ENCODE measurements around the gene NPHP4.

NPHP4 gene

DNA sequence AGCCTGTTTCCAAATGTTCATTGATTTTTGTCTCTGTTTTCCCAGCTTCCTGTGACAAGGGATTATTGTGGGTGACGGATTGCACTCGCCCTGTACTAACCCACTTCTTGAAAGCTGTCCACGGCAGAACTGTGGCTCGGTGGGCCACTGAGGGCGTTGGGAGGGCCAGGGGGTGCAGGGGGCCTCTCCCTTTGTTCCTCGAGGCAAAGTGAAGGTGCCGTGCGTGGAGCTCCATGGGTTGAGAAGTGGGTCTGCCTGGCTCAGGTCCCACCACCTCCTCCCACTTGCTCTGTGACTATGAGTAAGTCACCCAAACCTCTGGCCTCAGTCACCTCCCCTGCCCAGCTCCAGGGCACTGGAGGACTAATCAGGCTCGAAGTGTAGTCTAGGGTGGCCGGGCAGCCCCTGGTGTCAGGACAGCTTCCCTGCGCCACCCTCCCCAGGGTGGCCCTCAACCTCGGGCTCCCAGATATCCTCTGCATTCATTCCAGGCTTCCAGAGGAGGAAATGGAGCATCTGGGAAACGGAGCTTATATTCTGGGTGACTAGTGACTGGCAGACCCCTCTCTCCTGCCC, 148.6 kb downstream of the NPHP4 start:
- TF ChIP-seq SNAI2 (CRISPR knock-in tag; IDR thresholded peaks at IDR 0.05) (no peak), ZNF565 (CRISPR knock-in tag; conservative IDR thresholded peaks at IDR 0.05; ENCODE audit: low read depth) (no peak), ZFP30 (CRISPR knock-in tag; IDR thresholded peaks at IDR 0.05) (no peak), OSR1 (CRISPR knock-in tag; IDR thresholded peaks at IDR 0.05) (no peak), ESRRG (CRISPR knock-in tag; IDR thresholded peaks at IDR 0.05) (no peak), ISL1 (CRISPR knock-in tag; IDR thresholded peaks at IDR 0.05) (no peak), TCF4 (CRISPR knock-in tag; IDR thresholded peaks at IDR 0.05; ENCODE audit: borderline replicate concordance) (no peak)
- TF ChIP-seq, protein P1, sequence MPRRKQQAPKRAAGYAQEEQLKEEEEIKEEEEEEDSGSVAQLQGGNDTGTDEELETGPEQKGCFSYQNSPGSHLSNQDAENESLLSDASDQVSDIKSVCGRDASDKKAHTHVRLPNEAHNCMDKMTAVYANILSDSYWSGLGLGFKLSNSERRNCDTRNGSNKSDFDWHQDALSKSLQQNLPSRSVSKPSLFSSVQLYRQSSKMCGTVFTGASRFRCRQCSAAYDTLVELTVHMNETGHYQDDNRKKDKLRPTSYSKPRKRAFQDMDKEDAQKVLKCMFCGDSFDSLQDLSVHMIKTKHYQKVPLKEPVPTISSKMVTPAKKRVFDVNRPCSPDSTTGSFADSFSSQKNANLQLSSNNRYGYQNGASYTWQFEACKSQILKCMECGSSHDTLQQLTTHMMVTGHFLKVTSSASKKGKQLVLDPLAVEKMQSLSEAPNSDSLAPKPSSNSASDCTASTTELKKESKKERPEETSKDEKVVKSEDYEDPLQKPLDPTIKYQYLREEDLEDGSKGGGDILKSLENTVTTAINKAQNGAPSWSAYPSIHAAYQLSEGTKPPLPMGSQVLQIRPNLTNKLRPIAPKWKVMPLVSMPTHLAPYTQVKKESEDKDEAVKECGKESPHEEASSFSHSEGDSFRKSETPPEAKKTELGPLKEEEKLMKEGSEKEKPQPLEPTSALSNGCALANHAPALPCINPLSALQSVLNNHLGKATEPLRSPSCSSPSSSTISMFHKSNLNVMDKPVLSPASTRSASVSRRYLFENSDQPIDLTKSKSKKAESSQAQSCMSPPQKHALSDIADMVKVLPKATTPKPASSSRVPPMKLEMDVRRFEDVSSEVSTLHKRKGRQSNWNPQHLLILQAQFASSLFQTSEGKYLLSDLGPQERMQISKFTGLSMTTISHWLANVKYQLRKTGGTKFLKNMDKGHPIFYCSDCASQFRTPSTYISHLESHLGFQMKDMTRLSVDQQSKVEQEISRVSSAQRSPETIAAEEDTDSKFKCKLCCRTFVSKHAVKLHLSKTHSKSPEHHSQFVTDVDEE (CRISPR knock-in tag; IDR thresholded peaks at IDR 0.05) = no peak
- TF ChIP-seq, protein P2, sequence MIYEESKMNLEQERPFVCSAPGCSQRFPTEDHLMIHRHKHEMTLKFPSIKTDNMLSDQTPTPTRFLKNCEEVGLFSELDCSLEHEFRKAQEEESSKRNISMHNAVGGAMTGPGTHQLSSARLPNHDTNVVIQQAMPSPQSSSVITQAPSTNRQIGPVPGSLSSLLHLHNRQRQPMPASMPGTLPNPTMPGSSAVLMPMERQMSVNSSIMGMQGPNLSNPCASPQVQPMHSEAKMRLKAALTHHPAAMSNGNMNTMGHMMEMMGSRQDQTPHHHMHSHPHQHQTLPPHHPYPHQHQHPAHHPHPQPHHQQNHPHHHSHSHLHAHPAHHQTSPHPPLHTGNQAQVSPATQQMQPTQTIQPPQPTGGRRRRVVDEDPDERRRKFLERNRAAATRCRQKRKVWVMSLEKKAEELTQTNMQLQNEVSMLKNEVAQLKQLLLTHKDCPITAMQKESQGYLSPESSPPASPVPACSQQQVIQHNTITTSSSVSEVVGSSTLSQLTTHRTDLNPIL (CRISPR knock-in tag; IDR thresholded peaks at IDR 0.05; ENCODE audit: low read depth) = no peak
- TF ChIP-seq, protein P3, sequence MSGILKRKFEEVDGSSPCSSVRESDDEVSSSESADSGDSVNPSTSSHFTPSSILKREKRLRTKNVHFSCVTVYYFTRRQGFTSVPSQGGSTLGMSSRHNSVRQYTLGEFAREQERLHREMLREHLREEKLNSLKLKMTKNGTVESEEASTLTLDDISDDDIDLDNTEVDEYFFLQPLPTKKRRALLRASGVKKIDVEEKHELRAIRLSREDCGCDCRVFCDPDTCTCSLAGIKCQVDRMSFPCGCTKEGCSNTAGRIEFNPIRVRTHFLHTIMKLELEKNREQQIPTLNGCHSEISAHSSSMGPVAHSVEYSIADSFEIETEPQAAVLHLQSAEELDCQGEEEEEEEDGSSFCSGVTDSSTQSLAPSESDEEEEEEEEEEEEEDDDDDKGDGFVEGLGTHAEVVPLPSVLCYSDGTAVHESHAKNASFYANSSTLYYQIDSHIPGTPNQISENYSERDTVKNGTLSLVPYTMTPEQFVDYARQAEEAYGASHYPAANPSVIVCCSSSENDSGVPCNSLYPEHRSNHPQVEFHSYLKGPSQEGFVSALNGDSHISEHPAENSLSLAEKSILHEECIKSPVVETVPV (CRISPR knock-in tag; IDR thresholded peaks at IDR 0.05) = no peak

DNA sequence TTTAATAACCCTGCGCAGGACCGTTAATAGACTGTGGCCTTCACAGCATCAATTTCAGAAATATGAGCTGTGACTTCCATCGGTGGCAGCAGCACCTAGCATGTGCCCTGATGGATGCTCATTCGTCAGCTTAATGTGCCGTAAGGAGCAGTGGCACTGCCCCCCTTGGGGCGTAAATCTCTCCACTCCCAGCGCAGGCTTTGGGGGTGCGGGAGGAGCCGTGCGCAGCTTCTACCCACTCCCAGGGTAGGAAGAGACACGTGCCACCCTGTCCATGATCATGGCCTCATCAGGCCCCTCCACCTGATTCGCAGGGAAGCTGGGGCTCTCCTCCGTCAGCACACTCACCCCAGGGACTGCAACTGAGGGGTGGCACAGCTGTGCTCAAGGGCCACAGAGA, 149.5 kb downstream of the NPHP4 start:
- TF ChIP-seq OSR1 (CRISPR knock-in tag; IDR thresholded peaks at IDR 0.05) (no peak), PPARA (CRISPR knock-in tag; IDR thresholded peaks at IDR 0.05; ENCODE audit: borderline replicate concordance) (no peak), TOX (CRISPR knock-in tag; IDR thresholded peaks at IDR 0.05; ENCODE audit: borderline replicate concordance) (no peak), TCF4 (CRISPR knock-in tag; IDR thresholded peaks at IDR 0.05; ENCODE audit: borderline replicate concordance) (no peak)
- TF ChIP-seq, protein P3 (CRISPR knock-in tag; IDR thresholded peaks at IDR 0.05) = no peak
- ATAC-seq = no peak

More for the DNA sequence above, 148.6 kb downstream of the NPHP4 start:
- no peak for ATAC-seq

DNA sequence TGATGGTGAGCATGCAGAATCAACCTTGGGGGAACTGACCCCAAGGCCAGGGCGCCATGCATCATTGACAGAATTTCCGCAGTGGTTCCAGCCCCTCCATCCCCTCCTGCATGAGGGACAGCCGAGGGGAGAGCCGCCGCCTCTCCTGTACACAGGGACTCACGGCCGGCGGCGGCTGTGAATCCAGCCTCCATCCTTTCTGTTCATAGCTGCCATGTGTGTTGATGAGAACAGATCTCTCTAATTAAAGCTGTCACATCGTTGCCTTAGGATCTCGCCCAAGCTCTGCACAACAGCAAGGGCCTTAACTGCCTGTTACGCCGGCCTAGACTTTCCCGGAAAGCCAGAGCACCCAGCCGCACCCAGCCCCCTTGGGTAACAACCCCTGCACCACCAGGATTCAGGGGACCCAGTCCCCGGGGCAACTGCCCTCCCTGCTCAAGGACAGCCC, 151.6 kb downstream of the NPHP4 start:
- TF ChIP-seq ESRRG (CRISPR knock-in tag; IDR thresholded peaks at IDR 0.05) (no peak), ZC3H10 (CRISPR knock-in tag; IDR thresholded peaks at IDR 0.05) (no peak), RARB (CRISPR knock-in tag; IDR thresholded peaks at IDR 0.05) (no peak), PPARA (CRISPR knock-in tag; IDR thresholded peaks at IDR 0.05; ENCODE audit: borderline replicate concordance) (no peak), GLIS3 (CRISPR knock-in tag; IDR thresholded peaks at IDR 0.05) (no peak), ZNF8 (CRISPR knock-in tag; IDR thresholded peaks at IDR 0.05) (no peak), OSR1 (CRISPR knock-in tag; IDR thresholded peaks at IDR 0.05) (no peak), ZNF565 (CRISPR knock-in tag; conservative IDR thresholded peaks at IDR 0.05; ENCODE audit: low read depth) (no peak), ZFP3 (CRISPR knock-in tag; IDR thresholded peaks at IDR 0.05) (no peak), TOX (CRISPR knock-in tag; IDR thresholded peaks at IDR 0.05; ENCODE audit: borderline replicate concordance) (no peak), SNAI2 (CRISPR knock-in tag; IDR thresholded peaks at IDR 0.05) (no peak)
- TF ChIP-seq, protein P4, sequence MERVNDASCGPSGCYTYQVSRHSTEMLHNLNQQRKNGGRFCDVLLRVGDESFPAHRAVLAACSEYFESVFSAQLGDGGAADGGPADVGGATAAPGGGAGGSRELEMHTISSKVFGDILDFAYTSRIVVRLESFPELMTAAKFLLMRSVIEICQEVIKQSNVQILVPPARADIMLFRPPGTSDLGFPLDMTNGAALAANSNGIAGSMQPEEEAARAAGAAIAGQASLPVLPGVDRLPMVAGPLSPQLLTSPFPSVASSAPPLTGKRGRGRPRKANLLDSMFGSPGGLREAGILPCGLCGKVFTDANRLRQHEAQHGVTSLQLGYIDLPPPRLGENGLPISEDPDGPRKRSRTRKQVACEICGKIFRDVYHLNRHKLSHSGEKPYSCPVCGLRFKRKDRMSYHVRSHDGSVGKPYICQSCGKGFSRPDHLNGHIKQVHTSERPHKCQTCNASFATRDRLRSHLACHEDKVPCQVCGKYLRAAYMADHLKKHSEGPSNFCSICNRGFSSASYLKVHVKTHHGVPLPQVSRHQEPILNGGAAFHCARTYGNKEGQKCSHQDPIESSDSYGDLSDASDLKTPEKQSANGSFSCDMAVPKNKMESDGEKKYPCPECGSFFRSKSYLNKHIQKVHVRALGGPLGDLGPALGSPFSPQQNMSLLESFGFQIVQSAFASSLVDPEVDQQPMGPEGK (CRISPR knock-in tag; IDR thresholded peaks at IDR 0.05; ENCODE audit: borderline replicate concordance) = no peak
- TF ChIP-seq, protein P3 (CRISPR knock-in tag; IDR thresholded peaks at IDR 0.05) = no peak
- TF ChIP-seq, protein P1 (CRISPR knock-in tag; IDR thresholded peaks at IDR 0.05) = no peak
- TF ChIP-seq, protein P2 (CRISPR knock-in tag; IDR thresholded peaks at IDR 0.05; ENCODE audit: low read depth) = no peak
- no peak for ATAC-seq
